ENCODE measurements around the gene GNRHR.
"Not testable (repeated sequence)": the region's sequence is repeated elsewhere in the genome, so short reads cannot be mapped to it uniquely, and the experiment has no call there.

The GNRHR gene

GRCh38 chr4:67754288-67754687 lies at the start of gene GNRHR:
Gene GNRHR (minus strand): TSS chr4:67754388. CDS start chr4:67754335, 53 bp downstream.
- no peaks in the 10 kb centered on the region for H3K27me3 Mint-ChIP-seq
- no peaks in the 10 kb centered on the region for H3K4me1 Mint-ChIP-seq
- no peak within 1 kb of the TSS for H3K27ac Mint-ChIP-seq
- DNase-seq, result no peak
- no peaks in the 10 kb centered on the region for H3K36me3 Mint-ChIP-seq (ENCODE audit: low read depth)
- ATAC-seq, result no peak
- no peak within 1 kb of the TSS for H3K4me3 Mint-ChIP-seq
- H3K9me3 Mint-ChIP-seq, result no peaks in the 10 kb centered on the region

GRCh38 chr4:67796810-67797209 lies 42.6 kb upstream of the GNRHR start:
- DNase-seq (no peak), ATAC-seq (no peak)
- Mint-ChIP-seq H3K27me3 (no peaks in the 10 kb centered on the region), H3K4me1 (no peaks in the 10 kb centered on the region), H3K27ac (no peak overlapping the region), H3K9me3 (peaks cover under 1% of the 10 kb centered on the region), H3K4me3 (no peak overlapping the region), H3K36me3 (ENCODE audit: low read depth) (peaks cover under 1% of the 10 kb centered on the region)

- Mint-ChIP-seq H3K36me3 (ENCODE audit: low read depth) (peaks cover 4% of the 10 kb centered on the region), H3K27me3 (no peaks in the 10 kb centered on the region), H3K27ac (no peak overlapping the region), H3K4me3 (no peak overlapping the region), H3K4me1 (no peaks in the 10 kb centered on the region), H3K9me3 (peaks cover 4% of the 10 kb centered on the region)
- DNase-seq (no peak), ATAC-seq (no peak)
These were observed 36.5 kb upstream of the GNRHR start for GRCh38 chr4:67790721-67791120.

- DNase-seq (no peak), ATAC-seq (no peak)
- H3K27ac Mint-ChIP-seq, result no peak overlapping the region
- no peak overlapping the region for H3K4me3 Mint-ChIP-seq
- peaks cover 4% of the 10 kb centered on the region for H3K36me3 Mint-ChIP-seq (ENCODE audit: low read depth)
- H3K4me1 Mint-ChIP-seq, result no peaks in the 10 kb centered on the region
- H3K9me3 Mint-ChIP-seq, result peaks cover 4% of the 10 kb centered on the region
- H3K27me3 Mint-ChIP-seq, result no peaks in the 10 kb centered on the region
These were observed 33.1 kb upstream of the GNRHR start for GRCh38 chr4:67787311-67787710.

- no peak for ATAC-seq
- no peaks in the 10 kb centered on the region for H3K27me3 Mint-ChIP-seq
- DNase-seq, result no peak
- no peaks in the 10 kb centered on the region for H3K9me3 Mint-ChIP-seq
- no peak overlapping the region for H3K27ac Mint-ChIP-seq
- no peak overlapping the region for H3K4me3 Mint-ChIP-seq
- H3K4me1 Mint-ChIP-seq, result no peaks in the 10 kb centered on the region
- H3K36me3 Mint-ChIP-seq (ENCODE audit: low read depth), result no peaks in the 10 kb centered on the region
These were observed 31.3 kb upstream of the GNRHR start for GRCh38 chr4:67785528-67785927.

- no peaks in the 10 kb centered on the region for H3K9me3 Mint-ChIP-seq
- no peak overlapping the region for H3K27ac Mint-ChIP-seq
- no peak for ATAC-seq
These were observed 25.4 kb upstream of the GNRHR start for GRCh38 chr4:67779631-67780030.

GRCh38 chr4:67776746-67777145 lies 22.6 kb upstream of the GNRHR start:
- no peak overlapping the region for H3K4me3 Mint-ChIP-seq
- DNase-seq, result no peak
- no peak for ATAC-seq
- H3K27ac Mint-ChIP-seq, result no peak overlapping the region
- H3K4me1 Mint-ChIP-seq, result no peaks in the 10 kb centered on the region
- no peaks in the 10 kb centered on the region for H3K27me3 Mint-ChIP-seq
- H3K9me3 Mint-ChIP-seq, result no peaks in the 10 kb centered on the region
- no peaks in the 10 kb centered on the region for H3K36me3 Mint-ChIP-seq (ENCODE audit: low read depth)

More at GRCh38 chr4:67779631-67780030, 25.4 kb upstream of the GNRHR start:
- Mint-ChIP-seq H3K36me3 (ENCODE audit: low read depth) (no peaks in the 10 kb centered on the region), H3K4me3 (no peak overlapping the region), H3K27me3 (no peaks in the 10 kb centered on the region), H3K4me1 (no peaks in the 10 kb centered on the region)
- DNase-seq, result no peak

GRCh38 chr4:67770422-67770821 lies 16.2 kb upstream of the GNRHR start:
- H3K27ac Mint-ChIP-seq, result no peak overlapping the region
- DNase-seq (no peak), ATAC-seq (no peak)
- no peaks in the 10 kb centered on the region for H3K9me3 Mint-ChIP-seq
- no peaks in the 10 kb centered on the region for H3K36me3 Mint-ChIP-seq (ENCODE audit: low read depth)
- H3K4me3 Mint-ChIP-seq, result no peak overlapping the region
- no peaks in the 10 kb centered on the region for H3K27me3 Mint-ChIP-seq
- H3K4me1 Mint-ChIP-seq, result no peaks in the 10 kb centered on the region

GRCh38 chr4:67765928-67766327 lies 11.7 kb upstream of the GNRHR start:
- peaks cover 3% of the 10 kb centered on the region for H3K4me1 Mint-ChIP-seq
- no peaks in the 10 kb centered on the region for H3K9me3 Mint-ChIP-seq
- no peaks in the 10 kb centered on the region for H3K27me3 Mint-ChIP-seq
- no peak overlapping the region for H3K27ac Mint-ChIP-seq
- H3K4me3 Mint-ChIP-seq, result no peak overlapping the region
- H3K36me3 Mint-ChIP-seq (ENCODE audit: low read depth), result no peaks in the 10 kb centered on the region
- DNase-seq, result no peak
- ATAC-seq, result no peak

GRCh38 chr4:67765401-67765800 lies 11.2 kb upstream of the GNRHR start:
- no peaks in the 10 kb centered on the region for H3K9me3 Mint-ChIP-seq
- H3K4me1 Mint-ChIP-seq, result peaks cover 3% of the 10 kb centered on the region
- no peak for DNase-seq
- no peak for ATAC-seq
- no peak overlapping the region for H3K27ac Mint-ChIP-seq
- no peak overlapping the region for H3K4me3 Mint-ChIP-seq
- H3K36me3 Mint-ChIP-seq (ENCODE audit: low read depth), result no peaks in the 10 kb centered on the region
- H3K27me3 Mint-ChIP-seq, result no peaks in the 10 kb centered on the region

- Mint-ChIP-seq H3K36me3 (ENCODE audit: low read depth) (no peaks in the 10 kb centered on the region), H3K9me3 (no peaks in the 10 kb centered on the region), H3K4me1 (peaks cover 3% of the 10 kb centered on the region), H3K27ac (no peak overlapping the region), H3K27me3 (no peaks in the 10 kb centered on the region), H3K4me3 (no peak overlapping the region)
- no peak for DNase-seq
- ATAC-seq, result no peak
These were observed 10.0 kb upstream of the GNRHR start for GRCh38 chr4:67764183-67764582.

- DNase-seq (no peak), ATAC-seq (peak; percentile 77)
- no peaks in the 10 kb centered on the region for H3K27me3 Mint-ChIP-seq
- peaks cover 3% of the 10 kb centered on the region for H3K4me1 Mint-ChIP-seq
- no peak overlapping the region for H3K27ac Mint-ChIP-seq
- no peaks in the 10 kb centered on the region for H3K9me3 Mint-ChIP-seq
- H3K36me3 Mint-ChIP-seq (ENCODE audit: low read depth), result no peaks in the 10 kb centered on the region
- H3K4me3 Mint-ChIP-seq, result no peak overlapping the region
These were observed 7.9 kb upstream of the GNRHR start for GRCh38 chr4:67762086-67762485.

GRCh38 chr4:67756991-67757390 lies 2.8 kb upstream of the GNRHR start:
- not testable (repeated sequence) for ATAC-seq; H3K4me1 Mint-ChIP-seq; H3K9me3 Mint-ChIP-seq; H3K27ac Mint-ChIP-seq; H3K4me3 Mint-ChIP-seq; DNase-seq; H3K27me3 Mint-ChIP-seq; H3K36me3 Mint-ChIP-seq (ENCODE audit: low read depth)

GRCh38 chr4:67755974-67756373 lies 1.8 kb upstream of the GNRHR start:
- H3K27ac Mint-ChIP-seq, result no peak overlapping the region
- H3K27me3 Mint-ChIP-seq, result no peaks in the 10 kb centered on the region
- no peak for DNase-seq
- no peaks in the 10 kb centered on the region for H3K36me3 Mint-ChIP-seq (ENCODE audit: low read depth)
- H3K4me1 Mint-ChIP-seq, result no peaks in the 10 kb centered on the region
- ATAC-seq, result no peak
- H3K4me3 Mint-ChIP-seq, result no peak overlapping the region
- H3K9me3 Mint-ChIP-seq, result no peaks in the 10 kb centered on the region

GRCh38 chr4:67751260-67751659 lies 2.9 kb downstream of the GNRHR start:
- DNase-seq, result no peak
- Mint-ChIP-seq H3K27me3 (no peaks in the 10 kb centered on the region), H3K36me3 (ENCODE audit: low read depth) (no peaks in the 10 kb centered on the region), H3K4me3 (no peak overlapping the region), H3K9me3 (no peaks in the 10 kb centered on the region), H3K4me1 (peaks cover 8% of the 10 kb centered on the region), H3K27ac (no peak overlapping the region)
- ATAC-seq, result no peak

GRCh38 chr4:67750691-67751090 lies 3.5 kb downstream of the GNRHR start:
- ATAC-seq (no peak), DNase-seq (no peak)
- no peak overlapping the region for H3K4me3 Mint-ChIP-seq
- no peaks in the 10 kb centered on the region for H3K9me3 Mint-ChIP-seq
- H3K27me3 Mint-ChIP-seq, result no peaks in the 10 kb centered on the region
- H3K4me1 Mint-ChIP-seq, result peaks cover 9% of the 10 kb centered on the region
- H3K36me3 Mint-ChIP-seq (ENCODE audit: low read depth), result no peaks in the 10 kb centered on the region
- no peak overlapping the region for H3K27ac Mint-ChIP-seq
